ENCODE data around the gene RPIA.
"Not testable (repeated sequence)": the region's sequence is repeated elsewhere in the genome, so short reads cannot be mapped to it uniquely, and the experiment has no call there.

The RPIA gene

DNA sequence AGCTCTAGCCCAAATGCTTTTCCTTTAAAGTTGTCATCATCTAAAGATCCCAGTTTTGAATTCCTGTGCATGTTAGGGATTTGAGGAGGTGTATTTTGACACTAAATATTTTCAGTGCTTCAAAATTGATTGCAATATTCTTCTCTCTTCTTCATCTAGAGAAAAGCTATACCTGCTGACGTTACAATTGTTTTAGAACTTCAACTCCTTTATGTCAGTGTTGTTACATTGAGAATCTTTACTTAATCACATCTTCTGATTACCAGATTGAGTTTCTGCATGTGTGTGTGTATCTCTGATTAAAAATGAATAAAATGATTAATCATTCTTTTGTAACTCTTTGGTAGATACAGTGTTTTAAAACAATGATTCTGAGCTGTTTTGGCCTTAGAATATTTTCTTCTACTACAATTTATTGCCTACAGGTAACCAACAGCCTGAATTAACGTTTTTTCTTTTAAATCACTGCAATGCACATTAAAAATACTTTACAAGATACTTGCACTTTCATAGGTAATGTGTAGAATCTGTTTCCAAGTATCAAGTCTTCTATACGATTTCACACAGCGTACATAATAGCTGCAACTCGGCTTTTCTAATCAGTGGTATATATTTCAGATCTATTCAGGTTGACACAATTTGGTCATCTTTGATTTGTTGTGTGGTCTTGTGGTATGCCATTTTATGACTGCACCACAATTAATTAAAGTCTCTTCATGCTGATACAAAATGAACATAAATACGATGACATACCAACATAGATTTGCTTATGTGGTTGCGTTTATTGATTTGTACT lies 82.0 kb downstream of the RPIA start:
- DNase-seq (ENCODE audit: low spot score), result not testable (repeated sequence)

DNA sequence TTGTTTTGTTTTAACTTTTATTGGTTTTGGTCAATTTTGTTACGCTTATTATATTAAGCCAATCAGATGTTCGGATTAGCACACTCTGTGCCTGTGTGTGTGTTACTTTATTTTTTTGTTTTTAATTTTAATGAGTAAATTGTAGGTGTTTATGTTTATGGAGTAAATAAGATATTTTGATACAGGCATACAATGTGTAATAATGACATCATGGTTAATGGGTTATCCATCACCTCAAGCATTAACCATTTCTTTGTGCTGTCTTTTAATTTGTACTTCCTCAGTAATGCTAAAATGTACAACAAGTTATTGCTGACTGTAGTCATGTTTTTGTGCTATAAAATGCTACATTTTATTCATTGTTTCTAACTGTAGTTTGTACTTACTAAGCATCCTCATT lies 97.7 kb downstream of the RPIA start:
- not testable (repeated sequence) for DNase-seq (ENCODE audit: low spot score)

DNA sequence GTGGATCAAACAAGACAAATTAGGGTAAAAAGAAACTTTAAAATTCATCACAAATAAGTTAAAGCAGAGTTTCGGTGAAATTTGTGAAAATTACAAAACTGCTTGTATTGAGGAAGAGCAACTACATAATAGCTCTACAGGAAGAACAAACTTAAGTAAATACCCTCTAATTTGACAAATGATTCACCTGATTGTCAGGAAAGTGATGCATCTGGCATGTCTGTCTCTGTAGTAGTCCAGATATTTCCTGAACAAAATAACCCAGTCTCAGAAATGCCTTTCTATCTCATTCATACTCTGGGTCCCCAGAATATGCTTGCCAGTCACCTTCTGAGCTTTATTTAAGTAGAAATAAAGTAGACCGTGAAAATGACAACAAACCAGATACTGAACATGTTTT lies 104.5 kb downstream of the RPIA start:
- not testable (repeated sequence) for DNase-seq (ENCODE audit: low spot score)

DNA sequence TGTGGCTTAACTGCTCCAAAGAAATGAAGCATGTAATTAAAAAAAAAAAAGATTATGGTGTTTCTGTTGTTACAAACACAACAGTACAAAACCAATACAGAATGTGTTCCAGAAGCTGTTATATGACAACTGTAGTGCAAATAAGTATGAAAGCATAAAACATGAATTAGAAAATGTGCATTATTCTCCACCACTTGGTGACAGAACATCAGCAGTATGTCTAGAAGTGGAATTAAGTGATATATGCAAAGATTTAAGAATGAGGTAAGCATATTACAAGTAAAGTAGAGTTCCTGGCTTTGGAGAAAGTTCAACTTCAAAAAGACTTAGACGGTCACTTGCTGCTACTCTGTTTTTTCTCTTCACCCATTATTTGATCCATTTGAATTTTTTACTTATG lies 105.0 kb downstream of the RPIA start:
- not testable (repeated sequence) for DNase-seq (ENCODE audit: low spot score)

DNA sequence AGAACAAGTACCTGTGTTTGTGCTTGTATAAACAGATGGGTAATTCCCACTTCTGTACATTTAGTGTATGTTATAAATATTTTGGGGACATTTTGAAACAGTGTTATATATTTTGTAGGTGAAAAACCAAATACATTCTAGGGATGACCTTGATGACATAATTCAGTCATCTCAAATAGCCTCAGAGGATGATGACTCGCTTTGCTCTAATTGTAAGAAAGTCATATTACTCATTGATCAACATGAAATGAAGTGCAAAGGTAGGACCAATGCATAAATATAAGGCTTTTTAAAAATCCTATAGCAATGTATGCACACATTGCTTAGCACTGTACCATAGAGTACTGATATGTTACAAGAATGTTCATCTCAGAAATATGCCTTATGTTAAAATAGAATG lies 105.7 kb downstream of the RPIA start:
- not testable (repeated sequence) for DNase-seq (ENCODE audit: low spot score)

All from germinal center (tissue), 1 donor.